ENCODE data around the gene DIDO1.

DNA sequence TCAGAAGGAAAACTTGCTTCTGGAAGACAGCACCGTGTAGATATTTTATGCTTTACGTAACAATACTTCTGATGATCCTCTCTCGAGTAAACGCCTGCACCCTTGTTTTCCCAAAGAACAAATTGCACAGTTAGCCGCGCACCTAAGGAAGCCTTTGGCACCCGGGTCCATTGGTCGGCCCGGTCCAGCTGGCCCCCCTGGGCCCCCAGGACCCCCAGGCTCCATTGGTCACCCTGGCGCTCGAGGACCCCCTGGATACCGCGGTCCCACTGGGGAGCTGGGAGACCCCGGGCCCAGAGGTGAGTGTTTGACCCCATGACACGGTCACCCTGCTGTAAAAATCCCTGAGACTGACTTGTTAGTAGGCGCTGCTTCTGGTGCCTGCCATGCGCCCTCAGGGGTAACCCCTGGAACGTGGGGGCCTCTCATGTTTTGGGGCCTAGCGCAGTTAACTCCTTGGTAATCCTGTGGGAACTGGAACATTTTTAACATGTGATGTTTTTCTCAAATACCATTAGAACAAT lies 89.3 kb downstream of the DIDO1 start:
- TF ChIP-seq, protein P1, sequence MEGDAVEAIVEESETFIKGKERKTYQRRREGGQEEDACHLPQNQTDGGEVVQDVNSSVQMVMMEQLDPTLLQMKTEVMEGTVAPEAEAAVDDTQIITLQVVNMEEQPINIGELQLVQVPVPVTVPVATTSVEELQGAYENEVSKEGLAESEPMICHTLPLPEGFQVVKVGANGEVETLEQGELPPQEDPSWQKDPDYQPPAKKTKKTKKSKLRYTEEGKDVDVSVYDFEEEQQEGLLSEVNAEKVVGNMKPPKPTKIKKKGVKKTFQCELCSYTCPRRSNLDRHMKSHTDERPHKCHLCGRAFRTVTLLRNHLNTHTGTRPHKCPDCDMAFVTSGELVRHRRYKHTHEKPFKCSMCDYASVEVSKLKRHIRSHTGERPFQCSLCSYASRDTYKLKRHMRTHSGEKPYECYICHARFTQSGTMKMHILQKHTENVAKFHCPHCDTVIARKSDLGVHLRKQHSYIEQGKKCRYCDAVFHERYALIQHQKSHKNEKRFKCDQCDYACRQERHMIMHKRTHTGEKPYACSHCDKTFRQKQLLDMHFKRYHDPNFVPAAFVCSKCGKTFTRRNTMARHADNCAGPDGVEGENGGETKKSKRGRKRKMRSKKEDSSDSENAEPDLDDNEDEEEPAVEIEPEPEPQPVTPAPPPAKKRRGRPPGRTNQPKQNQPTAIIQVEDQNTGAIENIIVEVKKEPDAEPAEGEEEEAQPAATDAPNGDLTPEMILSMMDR (IDR thresholded peaks at IDR 0.05) = no peak
- TF ChIP-seq EP300 (IDR thresholded peaks at IDR 0.05) (no peak), POLR2A (IDR thresholded peaks at IDR 0.05) (no peak)
